SH-SY5Y (cell line): ENCODE data around the gene COX4I1.

Source experiments
- GATA2 ChIP-seq: IDR thresholded peaks from 2 replicates; pipeline ENCODE4 v1.6.1; 2011; ENCODE audit warnings: mild to moderate bottlenecking, low read depth, low read length
- GATA3 ChIP-seq: IDR thresholded peaks from 2 replicates; pipeline ENCODE4 v1.6.1; 2011; ENCODE audit warnings: low read depth, mild to moderate bottlenecking, low read length, moderate library complexity

- TF ChIP-seq GATA2 (no peak), GATA3 (no peak)
Observed at GRCh38 chr16:85767531-85767930, 32.0 kb upstream of the COX4I1 start.
